Gastrocnemius medialis (tissue), 4 donors: Measurements from ENCODE around the gene KIAA1217.

Experiments used
- POLR2A ChIP-seq, 2 donors: fragments of 450-650 bp; IDR thresholded peaks; one replicate each; pipeline ENCODE4 v1.6.1; 2017; ENCODE audit warnings: antibody characterized with exemption in 2 of 2, mild to moderate bottlenecking in 2 of 2, moderate library complexity in 2 of 2
- TF ChIP-seq, protein P1 (sequence below), 5 experiments: fragments of 450-650 bp in 3 of 5; fragments of 200-600 bp in 2 of 5; sonication (generic) in 2 of 5; IDR thresholded peaks in 4 of 5; conservative IDR thresholded peaks in 1 of 5; 1 replicate in 4 of 5; 2 replicates in 1 of 5; pipeline ENCODE4 v1.5.1; 2016 to 2019; ENCODE audit warnings: antibody characterized with exemption in 5 of 5, mild to moderate bottlenecking in 3 of 5, moderate library complexity in 3 of 5

DNA sequence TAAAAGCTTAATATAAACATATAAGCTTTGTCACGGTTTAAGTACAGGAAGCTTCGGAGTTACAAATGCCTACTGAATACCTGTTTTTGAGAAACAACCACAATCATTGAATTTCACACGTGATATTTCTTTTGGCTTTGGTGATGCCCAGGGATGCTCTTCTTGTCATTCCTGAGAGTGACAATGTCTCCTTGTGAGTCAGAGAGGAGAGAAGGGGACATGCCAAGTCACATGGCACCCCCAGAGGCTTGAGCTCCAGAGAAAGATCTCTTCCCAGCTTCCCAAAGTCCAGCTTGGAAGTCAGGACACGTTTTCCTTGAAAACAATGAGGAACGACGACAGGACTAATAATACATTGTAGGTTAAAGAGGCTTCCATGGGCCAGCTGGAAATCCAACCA is 272.3 kb downstream of the KIAA1217 start:
- no peak for TF ChIP-seq POLR2A (IDR thresholded peaks at IDR 0.05)
- TF ChIP-seq, protein P1, sequence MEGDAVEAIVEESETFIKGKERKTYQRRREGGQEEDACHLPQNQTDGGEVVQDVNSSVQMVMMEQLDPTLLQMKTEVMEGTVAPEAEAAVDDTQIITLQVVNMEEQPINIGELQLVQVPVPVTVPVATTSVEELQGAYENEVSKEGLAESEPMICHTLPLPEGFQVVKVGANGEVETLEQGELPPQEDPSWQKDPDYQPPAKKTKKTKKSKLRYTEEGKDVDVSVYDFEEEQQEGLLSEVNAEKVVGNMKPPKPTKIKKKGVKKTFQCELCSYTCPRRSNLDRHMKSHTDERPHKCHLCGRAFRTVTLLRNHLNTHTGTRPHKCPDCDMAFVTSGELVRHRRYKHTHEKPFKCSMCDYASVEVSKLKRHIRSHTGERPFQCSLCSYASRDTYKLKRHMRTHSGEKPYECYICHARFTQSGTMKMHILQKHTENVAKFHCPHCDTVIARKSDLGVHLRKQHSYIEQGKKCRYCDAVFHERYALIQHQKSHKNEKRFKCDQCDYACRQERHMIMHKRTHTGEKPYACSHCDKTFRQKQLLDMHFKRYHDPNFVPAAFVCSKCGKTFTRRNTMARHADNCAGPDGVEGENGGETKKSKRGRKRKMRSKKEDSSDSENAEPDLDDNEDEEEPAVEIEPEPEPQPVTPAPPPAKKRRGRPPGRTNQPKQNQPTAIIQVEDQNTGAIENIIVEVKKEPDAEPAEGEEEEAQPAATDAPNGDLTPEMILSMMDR (IDR thresholded peaks at IDR 0.05 in 4 of 5, conservative IDR thresholded peaks at IDR 0.05 in 1 of 5), result no peak
